HepG2 (cell line): ENCODE measurements around the gene TLN1. TPM values are rescaled to one million over a fixed set of nuclear protein-coding genes. Genes with fewer than 3 reads are reported as not detected.
A peak's percentile ranks its signal among the peaks of the same experiment; 100 is the strongest.

Experiments
- ATAC-seq: fragments of 200-7000 bp; cut with Tn5 transposase; 3 replicates; pipeline ENCODE4 v1.9.1; 2020; ENCODE audit warnings: mild to moderate bottlenecking, moderate library complexity
- BruUV-seq: library from RNA; stranded (reverse); fragments of 400-500 nt; replicated peaks from 2 replicates; lab custom pipeline; 2021; lab: Mats Ljungman, UMichigan
- CTCF ChIA-PET: fragments of 300-600 bp; formaldehyde crosslinking; extraction: SDS; loops from one replicate; lab custom pipeline; 2021; ENCODE audit warnings: low total read pairs, inconsistent platforms, low intra/inter-chr PET ratio; lab: Yijun Ruan, JAX
- POLR2A ChIA-PET: fragments of 350-600 bp; sonication (Branson Sonifier 250); formaldehyde crosslinking; loops from one replicate; lab custom pipeline; 2020; ENCODE audit warnings: antibody characterized with exemption, inconsistent platforms; lab: Yijun Ruan, JAX
- DNase-seq: peaks from one replicate; pipeline ENCODE4 v3.0.0-alpha.2; 2015; ENCODE audit warnings: low spot score
- FAIRE-seq: peaks from 3 replicates; lab custom pipeline; 2011; peaks lifted over from hg19 to GRCh38; lab: Jason Lieb, UNC
- H2AFZ ChIP-seq: one replicate; pipeline ENCODE4 v1.6.1; 2011; ENCODE audit warnings: low read length, inconsistent platforms
- H3K27ac ChIP-seq: fragments of 300-600 bp; 3 replicates; pipeline ENCODE4 v1.8.0; 2011; ENCODE audit warnings: mixed run types, mild to moderate bottlenecking, mixed read lengths, low read length, inconsistent platforms; ENCODE audit not compliant: insufficient read depth; ENCODE audit errors: extremely low read length
- H3K27me3 ChIP-seq, 2 experiments: fragments of 200-600 bp in 1 of 2; 2 replicates in 1 of 2; 3 replicates in 1 of 2; pipeline versions ENCODE4 v1.6.0 to v1.8.0; 2011; ENCODE audit warnings: low read length in 2 of 2, mild to moderate bottlenecking in 2 of 2, moderate library complexity in 2 of 2, inconsistent platforms in 1 of 2; ENCODE audit not compliant: insufficient read depth in 2 of 2, control insufficient read depth in 1 of 2
- H3K36me3 ChIP-seq, 2 experiments: fragments of 200-600 bp in 1 of 2; replicated peaks in 1 of 2; 2 replicates in 1 of 2; 3 replicates in 1 of 2; pipeline versions ENCODE4 v1.5.1 to v1.8.0; 2011; ENCODE audit warnings: low read length in 2 of 2, inconsistent platforms in 1 of 2; ENCODE audit not compliant: insufficient read depth in 2 of 2, control insufficient read depth in 1 of 2
- H3K4me1 ChIP-seq: 2 replicates; pipeline ENCODE4 v1.5.1; 2012; ENCODE audit warnings: low read length, inconsistent platforms; ENCODE audit not compliant: insufficient read depth
- H3K4me2 ChIP-seq: 2 replicates; pipeline ENCODE4 v1.6.0; 2011; ENCODE audit warnings: low read depth, low read length, inconsistent platforms
- H3K4me3 ChIP-seq, 3 experiments: fragments of 200-600 bp in 1 of 3; sonication (generic), shearing (Covaris generic) in 1 of 3; replicated peaks in 1 of 3; 2 replicates each; pipeline ENCODE4 v1.5.1; 2011 to 2016; ENCODE audit warnings: low read length in 3 of 3, inconsistent platforms in 2 of 3, low read depth in 2 of 3, mild to moderate bottlenecking in 2 of 3, control low read depth in 1 of 3, mixed read lengths in 1 of 3; ENCODE audit not compliant: insufficient read depth in 1 of 3
- H3K79me2 ChIP-seq: one replicate; pipeline ENCODE4 v1.6.1; 2011; ENCODE audit warnings: low read length, inconsistent platforms; ENCODE audit not compliant: insufficient read depth
- H3K9ac ChIP-seq: 2 replicates; pipeline ENCODE4 v1.6.0; 2011; ENCODE audit warnings: mild to moderate bottlenecking, low read depth, low read length, inconsistent platforms; ENCODE audit not compliant: insufficient read depth
- H3K9me3 ChIP-seq: 2 replicates; pipeline ENCODE4 v1.5.1; 2012; ENCODE audit warnings: mild to moderate bottlenecking, low read length
- H4K20me1 ChIP-seq: 2 replicates; pipeline ENCODE4 v1.6.0; 2011; ENCODE audit warnings: inconsistent platforms, mild to moderate bottlenecking, low read length, moderate library complexity; ENCODE audit not compliant: insufficient read depth
- RFXANK ChIP-seq: IDR thresholded peaks from 2 replicates; pipeline ENCODE4 v1.6.1; 2016
- USF2 ChIP-seq, 2 experiments: sonication (generic) in 1 of 2; formaldehyde crosslinking in 1 of 2; IDR thresholded peaks; 2 replicates each; pipeline versions ENCODE4 v1.5.1 to v1.6.1; 2011 to 2020; ENCODE audit warnings: borderline replicate concordance in 1 of 2, low read depth in 1 of 2, low read length in 1 of 2, mild to moderate bottlenecking in 1 of 2, missing genetic modification reagents in 1 of 2, moderate library complexity in 1 of 2
- ZNF407 ChIP-seq: sonication (generic); formaldehyde crosslinking; IDR thresholded peaks from one replicate; pipeline ENCODE4 v1.5.1; 2020; ENCODE audit warnings: mild to moderate bottlenecking, missing genetic modification reagents; ENCODE audit errors: not compliant biosample characterization
- ZNF552 ChIP-seq: sonication (generic); formaldehyde crosslinking; IDR thresholded peaks from 2 replicates; pipeline ENCODE4 v1.9.0; 2022; ENCODE audit warnings: missing genetic modification reagents, mild to moderate bottlenecking, borderline replicate concordance
- WGBS: methylation state at CpG from one replicate; pipeline ENCODE4 v1.1.6; 2017; ENCODE audit warnings: low lambda C conversion rate; 5-methylcytosine and 5-hydroxymethylcytosine counted together
- in situ Hi-C: cut with HindIII; loops from 2 replicates; pipeline ENCODE4 v1.10.0; 2017; ENCODE audit warnings: low pct_unique_long_range_greater_than_20kb; ENCODE audit not compliant: extremely low pct_ligation_motif_present
- intact Hi-C: fragments of 100-400 bp; cut with micrococcal nuclease; formaldehyde crosslinking; loops from one replicate; pipeline ENCODE4 v1.10.0; 2022; ENCODE audit not compliant: unreplicated experiment
- polyA plus RNA-seq, 8 experiments: library from polyadenylated mRNA; depleted of rRNA in 3 of 8; stranded (reverse) in 7 of 8; unstranded in 1 of 8; fragments of >200 nt; fragmentation: Illumina TruSeq in 4 of 8; extraction: Trizol in 4 of 8; gene quantifications; 2 replicates each; pipeline versions ENCODE4 v1.2.1 to v1.2.3, GENCODE V29; 2011 to 2016; ENCODE audit warnings: low read depth in 4 of 8, missing spikeins in 1 of 8, mixed read lengths in 1 of 8; ENCODE audit not compliant: insufficient read depth in 1 of 8
- total RNA-seq, 5 experiments: library from RNA; depleted of rRNA; stranded (reverse); fragments of >200 nt; fragmentation: Illumina TruSeq; extraction: Trizol; gene quantifications; 2 replicates each; pipeline ENCODE4 v1.2.3, GENCODE V29; 2016; ENCODE audit warnings: low read depth in 1 of 5
- TF ChIP-seq, protein P1 (sequence below), 2 experiments: sonication (generic) in 1 of 2; formaldehyde crosslinking in 1 of 2; IDR thresholded peaks; 2 replicates each; pipeline versions ENCODE4 v1.4.0 to v1.6.1; 2016 to 2020; ENCODE audit warnings: borderline replicate concordance in 1 of 2, low read depth in 1 of 2, mild to moderate bottlenecking in 1 of 2, missing genetic modification reagents in 1 of 2

Gene TLN1
- total and polyA plus RNA-seq, 2 of the 13 experiments (the other 11 are each of a cell fraction or from before 2014, with no cell fraction given): 35.2 to 51.8 TPM

GRCh38 chr9:35656831-35657545, 75.0 kb downstream of the TLN1 start:
- peaks cover 5 to 6% of the 10 kb centered on the region in 2 experiments; a peak in 3 of 5 replicates for H3K36me3 ChIP-seq
- H3K9me3 ChIP-seq: no peaks in the 10 kb centered on the region
- intact Hi-C loops: loop anchor here (1.0 kb wide), 1 partner anchor 11 kb away; no protein-coding TSS in a partner anchor
- peak overlapping the region; percentile 52 for H2AFZ ChIP-seq
- in situ Hi-C loops: loop anchor here (10.0 kb wide), 1 partner anchor 542 kb away; the partner anchor contains the start of gene ATOSB
- POLR2A ChIA-PET: interaction anchor here (1.1 to 6.3 kb wide), 12 partner anchors 10 to 495 kb away, joined by 3 to 68 read pairs (median 8); partner anchors contain the start of genes CREB3, GBA2, HINT2 and RGP1
- peak overlapping the region; percentile 98 for H3K9ac ChIP-seq
- H3K4me2 ChIP-seq: peak overlapping the region; percentile 78
- H3K4me1 ChIP-seq: peaks cover 71% of the 10 kb centered on the region
- H3K4me3 ChIP-seq: peak overlapping the region; percentile 29 to 71 (median 57); a peak in 5 of 6 replicates
- DNase-seq (peak; percentile 35), ATAC-seq (peak; percentile 34), FAIRE-seq (no peak)
- H3K27ac ChIP-seq: peak overlapping the region; percentile 100
- CTCF ChIA-PET: interaction anchor here (1.7 kb wide), 1 partner anchor 11 kb away, joined by 8 read pairs; no protein-coding TSS in a partner anchor
- no TSS peak for BruUV-seq
- peaks cover 6% of the 10 kb centered on the region for H3K79me2 ChIP-seq
- WGBS: 16% methylated on average over 25 of the region's 25 CpGs
- H3K27me3 ChIP-seq: no peaks in the 10 kb centered on the region; a peak in 2 of 5 replicates
- H4K20me1 ChIP-seq: no peaks in the 10 kb centered on the region
- TF ChIP-seq USF2 (IDR thresholded peaks at IDR 0.05; ENCODE audit: low read depth, low read length): no peak
- peak; percentile 55; the same call in 1 of the 2 replicates for TF ChIP-seq USF2 (CRISPR knock-in tag; IDR thresholded peaks at IDR 0.05; ENCODE audit: borderline replicate concordance)
- TF ChIP-seq RFXANK (CRISPR knock-in tag): peak; percentile 18; the same call in 1 of the 2 replicates
- TF ChIP-seq, protein P1, sequence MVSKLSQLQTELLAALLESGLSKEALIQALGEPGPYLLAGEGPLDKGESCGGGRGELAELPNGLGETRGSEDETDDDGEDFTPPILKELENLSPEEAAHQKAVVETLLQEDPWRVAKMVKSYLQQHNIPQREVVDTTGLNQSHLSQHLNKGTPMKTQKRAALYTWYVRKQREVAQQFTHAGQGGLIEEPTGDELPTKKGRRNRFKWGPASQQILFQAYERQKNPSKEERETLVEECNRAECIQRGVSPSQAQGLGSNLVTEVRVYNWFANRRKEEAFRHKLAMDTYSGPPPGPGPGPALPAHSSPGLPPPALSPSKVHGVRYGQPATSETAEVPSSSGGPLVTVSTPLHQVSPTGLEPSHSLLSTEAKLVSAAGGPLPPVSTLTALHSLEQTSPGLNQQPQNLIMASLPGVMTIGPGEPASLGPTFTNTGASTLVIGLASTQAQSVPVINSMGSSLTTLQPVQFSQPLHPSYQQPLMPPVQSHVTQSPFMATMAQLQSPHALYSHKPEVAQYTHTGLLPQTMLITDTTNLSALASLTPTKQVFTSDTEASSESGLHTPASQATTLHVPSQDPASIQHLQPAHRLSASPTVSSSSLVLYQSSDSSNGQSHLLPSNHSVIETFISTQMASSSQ (IDR thresholded peaks at IDR 0.05; ENCODE audit: low read depth): no peak
- TF ChIP-seq, protein P1 (CRISPR knock-in tag; IDR thresholded peaks at IDR 0.05; ENCODE audit: borderline replicate concordance): no peak
- no peak for TF ChIP-seq ZNF407 (CRISPR knock-in tag)
- no peak for TF ChIP-seq ZNF552 (CRISPR knock-in tag)
